Activated CD8-positive, alpha-beta memory T cell treated with anti-CD3 and anti-CD28 coated beads, Interleukin-2, amount 50 U/mL, for 24 hours (primary cell): Measurements from ENCODE around the gene RPH3AL.

Experiments
- DNase-seq: peaks from one replicate; pipeline ENCODE4 v3.0.0-alpha.2; 2020; ENCODE audit errors: extremely low read depth

The RPH3AL gene

GRCh38 chr17:301681-302299 lies 50.8 kb downstream of the RPH3AL start:
- no peak for DNase-seq

- no peak for DNase-seq
Measured at GRCh38 chr17:300881-301280, 51.7 kb downstream of the RPH3AL start.

- no peak for DNase-seq
Measured at GRCh38 chr17:299546-299945, 53.1 kb downstream of the RPH3AL start.

- no peak for DNase-seq
Measured at GRCh38 chr17:298791-299450, 53.7 kb downstream of the RPH3AL start.

- no peak for DNase-seq
Measured at GRCh38 chr17:297758-298157, 54.8 kb downstream of the RPH3AL start.

- no peak for DNase-seq
Measured at GRCh38 chr17:296906-297690, 55.5 kb downstream of the RPH3AL start.

- DNase-seq = no peak
Measured at GRCh38 chr17:296379-296778, 56.2 kb downstream of the RPH3AL start.

GRCh38 chr17:292531-293382 lies 59.9 kb downstream of the RPH3AL start:
- no peak for DNase-seq

- DNase-seq = no peak
Measured at GRCh38 chr17:292016-292415, 60.6 kb downstream of the RPH3AL start.

GRCh38 chr17:291587-291986 lies 61.0 kb downstream of the RPH3AL start:
- DNase-seq = no peak

- no peak for DNase-seq
Measured at GRCh38 chr17:290626-291025, 62.0 kb downstream of the RPH3AL start.

GRCh38 chr17:290121-290521 lies 62.5 kb downstream of the RPH3AL start:
- DNase-seq = no peak

GRCh38 chr17:289409-289808 lies 63.2 kb downstream of the RPH3AL start:
- no peak for DNase-seq

- DNase-seq = no peak
Measured at GRCh38 chr17:288802-289356, 63.7 kb downstream of the RPH3AL start.

- no peak for DNase-seq
Measured at GRCh38 chr17:286571-286970, 66.0 kb downstream of the RPH3AL start.

GRCh38 chr17:285751-286422 lies 66.7 kb downstream of the RPH3AL start:
- DNase-seq = no peak

GRCh38 chr17:284676-285355 lies 67.8 kb downstream of the RPH3AL start:
- no peak for DNase-seq

GRCh38 chr17:283911-284675 lies 68.5 kb downstream of the RPH3AL start:
- no peak for DNase-seq

- no peak for DNase-seq
Measured at GRCh38 chr17:282912-283882, 69.4 kb downstream of the RPH3AL start.
